HepG2 (cell line): ENCODE measurements around the gene CSTB. TPM values are rescaled to one million over a fixed set of nuclear protein-coding genes. Genes with fewer than 3 reads are reported as not detected.

Source experiments
- ATAC-seq: fragments of 200-7000 bp; cut with Tn5 transposase; 3 replicates; pipeline ENCODE4 v1.9.1; 2020; ENCODE audit warnings: mild to moderate bottlenecking, moderate library complexity
- BruUV-seq: library from RNA; stranded (reverse); fragments of 400-500 nt; replicated peaks from 2 replicates; lab custom pipeline; 2021; lab: Mats Ljungman, UMichigan
- CTCF ChIA-PET: fragments of 300-600 bp; formaldehyde crosslinking; extraction: SDS; loops from one replicate; lab custom pipeline; 2021; ENCODE audit warnings: low total read pairs, inconsistent platforms, low intra/inter-chr PET ratio; lab: Yijun Ruan, JAX
- POLR2A ChIA-PET: fragments of 350-600 bp; sonication (Branson Sonifier 250); formaldehyde crosslinking; loops from one replicate; lab custom pipeline; 2020; ENCODE audit warnings: antibody characterized with exemption, inconsistent platforms; lab: Yijun Ruan, JAX
- DNase-seq: peaks from one replicate; pipeline ENCODE4 v3.0.0-alpha.2; 2015; ENCODE audit warnings: low spot score
- FAIRE-seq: peaks from 3 replicates; lab custom pipeline; 2011; peaks lifted over from hg19 to GRCh38; lab: Jason Lieb, UNC
- H2AFZ ChIP-seq: one replicate; pipeline ENCODE4 v1.6.1; 2011; ENCODE audit warnings: low read length, inconsistent platforms
- H3K27ac ChIP-seq: fragments of 300-600 bp; 3 replicates; pipeline ENCODE4 v1.8.0; 2011; ENCODE audit warnings: mixed run types, mild to moderate bottlenecking, mixed read lengths, low read length, inconsistent platforms; ENCODE audit not compliant: insufficient read depth; ENCODE audit errors: extremely low read length
- H3K27me3 ChIP-seq, 2 experiments: fragments of 200-600 bp in 1 of 2; 2 replicates in 1 of 2; 3 replicates in 1 of 2; pipeline versions ENCODE4 v1.6.0 to v1.8.0; 2011; ENCODE audit warnings: low read length in 2 of 2, mild to moderate bottlenecking in 2 of 2, moderate library complexity in 2 of 2, inconsistent platforms in 1 of 2; ENCODE audit not compliant: insufficient read depth in 2 of 2, control insufficient read depth in 1 of 2
- H3K36me3 ChIP-seq, 2 experiments: fragments of 200-600 bp in 1 of 2; replicated peaks in 1 of 2; 2 replicates in 1 of 2; 3 replicates in 1 of 2; pipeline versions ENCODE4 v1.5.1 to v1.8.0; 2011; ENCODE audit warnings: low read length in 2 of 2, inconsistent platforms in 1 of 2; ENCODE audit not compliant: insufficient read depth in 2 of 2, control insufficient read depth in 1 of 2
- H3K4me1 ChIP-seq: 2 replicates; pipeline ENCODE4 v1.5.1; 2012; ENCODE audit warnings: low read length, inconsistent platforms; ENCODE audit not compliant: insufficient read depth
- H3K4me2 ChIP-seq: 2 replicates; pipeline ENCODE4 v1.6.0; 2011; ENCODE audit warnings: low read depth, low read length, inconsistent platforms
- H3K4me3 ChIP-seq, 3 experiments: fragments of 200-600 bp in 1 of 3; sonication (generic), shearing (Covaris generic) in 1 of 3; replicated peaks in 1 of 3; 2 replicates each; pipeline ENCODE4 v1.5.1; 2011 to 2016; ENCODE audit warnings: low read length in 3 of 3, inconsistent platforms in 2 of 3, low read depth in 2 of 3, mild to moderate bottlenecking in 2 of 3, control low read depth in 1 of 3, mixed read lengths in 1 of 3; ENCODE audit not compliant: insufficient read depth in 1 of 3
- H3K79me2 ChIP-seq: one replicate; pipeline ENCODE4 v1.6.1; 2011; ENCODE audit warnings: low read length, inconsistent platforms; ENCODE audit not compliant: insufficient read depth
- H3K9ac ChIP-seq: 2 replicates; pipeline ENCODE4 v1.6.0; 2011; ENCODE audit warnings: mild to moderate bottlenecking, low read depth, low read length, inconsistent platforms; ENCODE audit not compliant: insufficient read depth
- H3K9me3 ChIP-seq: 2 replicates; pipeline ENCODE4 v1.5.1; 2012; ENCODE audit warnings: mild to moderate bottlenecking, low read length
- H4K20me1 ChIP-seq: 2 replicates; pipeline ENCODE4 v1.6.0; 2011; ENCODE audit warnings: inconsistent platforms, mild to moderate bottlenecking, low read length, moderate library complexity; ENCODE audit not compliant: insufficient read depth
- FOXA3 ChIP-seq: IDR thresholded peaks from 2 replicates; pipeline ENCODE4 v1.6.1; 2016; ENCODE audit warnings: missing genetic modification reagents, missing compliant biosample characterization
- IRX3 ChIP-seq: sonication (generic); formaldehyde crosslinking; IDR thresholded peaks from 2 replicates; pipeline ENCODE4 v1.8.1; 2023; ENCODE audit warnings: mild to moderate bottlenecking, low read depth, missing genetic modification reagents, borderline replicate concordance
- RELA ChIP-seq: sonication (generic); formaldehyde crosslinking; IDR thresholded peaks from 2 replicates; pipeline ENCODE4 v1.4.0; 2020; ENCODE audit warnings: missing genetic modification reagents
- SP2 ChIP-seq: sonication (generic); formaldehyde crosslinking; IDR thresholded peaks from 2 replicates; pipeline ENCODE4 v1.5.1; 2020; ENCODE audit warnings: mild to moderate bottlenecking, missing genetic modification reagents
- UBTF ChIP-seq: sonication (generic); formaldehyde crosslinking; IDR thresholded peaks from 2 replicates; pipeline ENCODE4 v1.4.0; 2020; ENCODE audit warnings: mild to moderate bottlenecking, missing genetic modification reagents
- XBP1 ChIP-seq: sonication (generic); formaldehyde crosslinking; IDR thresholded peaks from 2 replicates; pipeline ENCODE4 v1.5.0; 2020; ENCODE audit warnings: missing genetic modification reagents
- ZBTB10 ChIP-seq: sonication (generic); formaldehyde crosslinking; IDR thresholded peaks from 2 replicates; pipeline ENCODE4 v1.4.0; 2020; ENCODE audit warnings: missing genetic modification reagents, borderline replicate concordance
- ZBTB7A ChIP-seq: sonication (generic); formaldehyde crosslinking; IDR thresholded peaks from 2 replicates; pipeline ENCODE4 v1.8.0; 2022; ENCODE audit warnings: mild to moderate bottlenecking, missing genetic modification reagents
- ZNF720 ChIP-seq: sonication (generic); formaldehyde crosslinking; IDR thresholded peaks from 2 replicates; pipeline ENCODE4 v1.4.0; 2020; ENCODE audit warnings: missing genetic modification reagents
- ZSCAN25 ChIP-seq: sonication (generic); formaldehyde crosslinking; IDR thresholded peaks from 2 replicates; pipeline ENCODE4 v1.8.0; 2022; ENCODE audit warnings: mild to moderate bottlenecking, missing genetic modification reagents
- WGBS: methylation state at CpG from one replicate; pipeline ENCODE4 v1.1.6; 2017; ENCODE audit warnings: low lambda C conversion rate; 5-methylcytosine and 5-hydroxymethylcytosine counted together
- in situ Hi-C: cut with HindIII; loops from 2 replicates; pipeline ENCODE4 v1.10.0; 2017; ENCODE audit warnings: low pct_unique_long_range_greater_than_20kb; ENCODE audit not compliant: extremely low pct_ligation_motif_present
- intact Hi-C: fragments of 100-400 bp; cut with micrococcal nuclease; formaldehyde crosslinking; loops from one replicate; pipeline ENCODE4 v1.10.0; 2022; ENCODE audit not compliant: unreplicated experiment
- polyA plus RNA-seq, 8 experiments: library from polyadenylated mRNA; depleted of rRNA in 3 of 8; stranded (reverse) in 7 of 8; unstranded in 1 of 8; fragments of >200 nt; fragmentation: Illumina TruSeq in 4 of 8; extraction: Trizol in 4 of 8; gene quantifications; 2 replicates each; pipeline versions ENCODE4 v1.2.1 to v1.2.3, GENCODE V29; 2011 to 2016; ENCODE audit warnings: low read depth in 4 of 8, missing spikeins in 1 of 8, mixed read lengths in 1 of 8; ENCODE audit not compliant: insufficient read depth in 1 of 8
- total RNA-seq, 5 experiments: library from RNA; depleted of rRNA; stranded (reverse); fragments of >200 nt; fragmentation: Illumina TruSeq; extraction: Trizol; gene quantifications; 2 replicates each; pipeline ENCODE4 v1.2.3, GENCODE V29; 2016; ENCODE audit warnings: low read depth in 1 of 5
- TF ChIP-seq, protein P1 (sequence below): sonication (generic); formaldehyde crosslinking; conservative IDR thresholded peaks from 2 replicates; pipeline ENCODE4 v1.4.0; 2020; ENCODE audit warnings: missing genetic modification reagents
- TF ChIP-seq, protein P2 (sequence below): sonication (generic); formaldehyde crosslinking; IDR thresholded peaks from 2 replicates; pipeline ENCODE4 v1.5.0; 2020; ENCODE audit warnings: missing genetic modification reagents
- TF ChIP-seq, protein P3 (sequence below): sonication (generic); formaldehyde crosslinking; IDR thresholded peaks from 2 replicates; pipeline ENCODE4 v1.4.0; 2020; ENCODE audit warnings: mild to moderate bottlenecking, low read depth, missing genetic modification reagents

The CSTB gene
- total and polyA plus RNA-seq, 2 of the 13 experiments (the other 11 are each of a cell fraction or from before 2014, with no cell fraction given), result 11.7 to 94.1 TPM

DNA sequence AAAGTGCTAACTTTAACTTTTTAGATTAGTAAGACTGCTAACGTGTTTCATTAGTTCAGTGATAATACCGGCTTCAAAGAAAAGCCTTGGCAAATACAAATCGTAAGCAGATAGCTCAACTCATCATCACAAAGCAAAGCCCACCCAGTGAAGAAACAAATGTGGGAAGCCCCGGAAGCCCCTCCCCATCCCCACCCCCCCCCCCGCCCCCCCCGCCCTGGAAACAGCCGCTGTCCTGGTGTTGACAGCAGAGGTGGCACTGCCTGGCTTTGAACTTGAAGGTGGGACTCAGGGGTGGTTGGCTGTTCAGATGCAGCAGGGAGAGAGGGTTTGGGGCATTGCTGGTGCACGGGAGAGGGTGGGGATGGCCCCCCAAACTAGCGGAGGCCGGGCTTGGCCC is 43.0 kb downstream of the CSTB start:
- H4K20me1 ChIP-seq, result no peaks in the 10 kb centered on the region; the same call in 1 of the 2 replicates
- no peak overlapping the region for H2AFZ ChIP-seq
- no peak overlapping the region for H3K9ac ChIP-seq
- in situ Hi-C loops, result no loop called here
- intact Hi-C loops, result no loop called here
- H3K79me2 ChIP-seq, result peaks cover 80% of the 10 kb centered on the region
- peaks cover 89% of the 10 kb centered on the region for H3K4me1 ChIP-seq
- H3K4me3 ChIP-seq, result no peak overlapping the region
- 93% methylated on average over 7 of the region's 10 CpGs for WGBS
- no peak for ATAC-seq
- FAIRE-seq, result no peak
- POLR2A ChIA-PET, result no interaction called here
- no peaks in the 10 kb centered on the region; a peak in 1 of 5 replicates for H3K27me3 ChIP-seq
- H3K4me2 ChIP-seq, result no peak overlapping the region
- DNase-seq, result no peak
- no peaks in the 10 kb centered on the region for H3K9me3 ChIP-seq
- no peak overlapping the region for H3K27ac ChIP-seq
- CTCF ChIA-PET, result no interaction called here
- H3K36me3 ChIP-seq, result peaks cover 17 to 28% of the 10 kb centered on the region in 2 experiments; a peak in 3 of 5 replicates
- no TSS peak for BruUV-seq
- TF ChIP-seq, protein P1, sequence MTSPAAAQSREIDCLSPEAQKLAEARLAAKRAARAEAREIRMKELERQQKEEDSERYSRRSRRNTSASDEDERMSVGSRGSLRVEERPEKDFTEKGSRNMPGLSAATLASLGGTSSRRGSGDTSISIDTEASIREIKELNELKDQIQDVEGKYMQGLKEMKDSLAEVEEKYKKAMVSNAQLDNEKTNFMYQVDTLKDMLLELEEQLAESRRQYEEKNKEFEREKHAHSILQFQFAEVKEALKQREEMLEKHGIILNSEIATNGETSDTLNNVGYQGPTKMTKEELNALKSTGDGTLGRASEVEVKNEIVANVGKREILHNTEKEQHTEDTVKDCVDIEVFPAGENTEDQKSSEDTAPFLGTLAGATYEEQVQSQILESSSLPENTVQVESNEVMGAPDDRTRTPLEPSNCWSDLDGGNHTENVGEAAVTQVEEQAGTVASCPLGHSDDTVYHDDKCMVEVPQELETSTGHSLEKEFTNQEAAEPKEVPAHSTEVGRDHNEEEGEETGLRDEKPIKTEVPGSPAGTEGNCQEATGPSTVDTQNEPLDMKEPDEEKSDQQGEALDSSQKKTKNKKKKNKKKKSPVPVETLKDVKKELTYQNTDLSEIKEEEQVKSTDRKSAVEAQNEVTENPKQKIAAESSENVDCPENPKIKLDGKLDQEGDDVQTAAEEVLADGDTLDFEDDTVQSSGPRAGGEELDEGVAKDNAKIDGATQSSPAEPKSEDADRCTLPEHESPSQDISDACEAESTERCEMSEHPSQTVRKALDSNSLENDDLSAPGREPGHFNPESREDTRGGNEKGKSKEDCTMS (CRISPR knock-in tag), result no peak
- no peak for TF ChIP-seq IRX3
- no peak for TF ChIP-seq RELA
- no peak for TF ChIP-seq FOXA3
- no peak for TF ChIP-seq SP2 (CRISPR knock-in tag)
- no peak for TF ChIP-seq ZSCAN25 (CRISPR knock-in tag)
- TF ChIP-seq UBTF (CRISPR knock-in tag), result no peak
- no peak for TF ChIP-seq XBP1 (CRISPR knock-in tag)
- TF ChIP-seq ZBTB7A (CRISPR knock-in tag), result no peak
- no peak for TF ChIP-seq ZNF720
- no peak for TF ChIP-seq ZBTB10 (CRISPR knock-in tag)
- TF ChIP-seq, protein P2, sequence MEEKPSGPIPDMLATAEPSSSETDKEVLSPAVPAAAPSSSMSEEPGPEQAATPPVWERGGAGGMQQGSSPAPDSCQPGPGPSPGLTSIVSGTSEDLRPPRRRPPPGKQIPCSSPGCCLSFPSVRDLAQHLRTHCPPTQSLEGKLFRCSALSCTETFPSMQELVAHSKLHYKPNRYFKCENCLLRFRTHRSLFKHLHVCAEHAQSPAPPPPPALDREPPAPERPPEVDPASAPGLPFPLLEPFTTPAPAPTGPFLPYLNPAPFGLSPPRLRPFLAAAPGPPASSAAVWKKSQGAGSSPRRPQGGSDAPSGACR (CRISPR knock-in tag), result no peak
- TF ChIP-seq, protein P3, sequence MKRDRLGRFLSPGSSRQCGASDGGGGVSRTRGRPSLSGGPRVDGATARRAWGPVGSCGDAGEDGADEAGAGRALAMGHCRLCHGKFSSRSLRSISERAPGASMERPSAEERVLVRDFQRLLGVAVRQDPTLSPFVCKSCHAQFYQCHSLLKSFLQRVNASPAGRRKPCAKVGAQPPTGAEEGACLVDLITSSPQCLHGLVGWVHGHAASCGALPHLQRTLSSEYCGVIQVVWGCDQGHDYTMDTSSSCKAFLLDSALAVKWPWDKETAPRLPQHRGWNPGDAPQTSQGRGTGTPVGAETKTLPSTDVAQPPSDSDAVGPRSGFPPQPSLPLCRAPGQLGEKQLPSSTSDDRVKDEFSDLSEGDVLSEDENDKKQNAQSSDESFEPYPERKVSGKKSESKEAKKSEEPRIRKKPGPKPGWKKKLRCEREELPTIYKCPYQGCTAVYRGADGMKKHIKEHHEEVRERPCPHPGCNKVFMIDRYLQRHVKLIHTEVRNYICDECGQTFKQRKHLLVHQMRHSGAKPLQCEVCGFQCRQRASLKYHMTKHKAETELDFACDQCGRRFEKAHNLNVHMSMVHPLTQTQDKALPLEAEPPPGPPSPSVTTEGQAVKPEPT (CRISPR knock-in tag), result no peak
